ENCODE results near the gene DCLK2.

DNA sequence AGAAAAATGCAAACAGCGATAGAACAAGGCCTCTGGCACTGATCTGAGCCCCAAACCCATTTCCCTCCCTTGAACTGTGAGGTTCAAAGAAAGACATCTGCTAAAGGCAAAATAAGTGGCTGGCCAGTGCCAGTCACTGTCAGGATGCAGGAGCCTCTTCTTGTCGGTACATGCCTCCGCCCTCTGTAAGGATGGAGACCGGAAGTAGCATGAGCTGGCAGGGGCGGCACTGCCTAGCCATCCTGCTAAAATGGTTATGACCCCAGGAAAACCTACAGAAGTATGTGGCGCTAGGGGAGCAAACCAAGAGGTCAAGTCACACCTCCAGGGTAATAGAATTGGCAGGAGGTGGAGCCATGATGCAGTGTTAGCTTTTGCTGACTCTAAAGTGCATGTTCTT, 180.3 kb downstream of the DCLK2 start:
- TF ChIP-seq, protein P1, sequence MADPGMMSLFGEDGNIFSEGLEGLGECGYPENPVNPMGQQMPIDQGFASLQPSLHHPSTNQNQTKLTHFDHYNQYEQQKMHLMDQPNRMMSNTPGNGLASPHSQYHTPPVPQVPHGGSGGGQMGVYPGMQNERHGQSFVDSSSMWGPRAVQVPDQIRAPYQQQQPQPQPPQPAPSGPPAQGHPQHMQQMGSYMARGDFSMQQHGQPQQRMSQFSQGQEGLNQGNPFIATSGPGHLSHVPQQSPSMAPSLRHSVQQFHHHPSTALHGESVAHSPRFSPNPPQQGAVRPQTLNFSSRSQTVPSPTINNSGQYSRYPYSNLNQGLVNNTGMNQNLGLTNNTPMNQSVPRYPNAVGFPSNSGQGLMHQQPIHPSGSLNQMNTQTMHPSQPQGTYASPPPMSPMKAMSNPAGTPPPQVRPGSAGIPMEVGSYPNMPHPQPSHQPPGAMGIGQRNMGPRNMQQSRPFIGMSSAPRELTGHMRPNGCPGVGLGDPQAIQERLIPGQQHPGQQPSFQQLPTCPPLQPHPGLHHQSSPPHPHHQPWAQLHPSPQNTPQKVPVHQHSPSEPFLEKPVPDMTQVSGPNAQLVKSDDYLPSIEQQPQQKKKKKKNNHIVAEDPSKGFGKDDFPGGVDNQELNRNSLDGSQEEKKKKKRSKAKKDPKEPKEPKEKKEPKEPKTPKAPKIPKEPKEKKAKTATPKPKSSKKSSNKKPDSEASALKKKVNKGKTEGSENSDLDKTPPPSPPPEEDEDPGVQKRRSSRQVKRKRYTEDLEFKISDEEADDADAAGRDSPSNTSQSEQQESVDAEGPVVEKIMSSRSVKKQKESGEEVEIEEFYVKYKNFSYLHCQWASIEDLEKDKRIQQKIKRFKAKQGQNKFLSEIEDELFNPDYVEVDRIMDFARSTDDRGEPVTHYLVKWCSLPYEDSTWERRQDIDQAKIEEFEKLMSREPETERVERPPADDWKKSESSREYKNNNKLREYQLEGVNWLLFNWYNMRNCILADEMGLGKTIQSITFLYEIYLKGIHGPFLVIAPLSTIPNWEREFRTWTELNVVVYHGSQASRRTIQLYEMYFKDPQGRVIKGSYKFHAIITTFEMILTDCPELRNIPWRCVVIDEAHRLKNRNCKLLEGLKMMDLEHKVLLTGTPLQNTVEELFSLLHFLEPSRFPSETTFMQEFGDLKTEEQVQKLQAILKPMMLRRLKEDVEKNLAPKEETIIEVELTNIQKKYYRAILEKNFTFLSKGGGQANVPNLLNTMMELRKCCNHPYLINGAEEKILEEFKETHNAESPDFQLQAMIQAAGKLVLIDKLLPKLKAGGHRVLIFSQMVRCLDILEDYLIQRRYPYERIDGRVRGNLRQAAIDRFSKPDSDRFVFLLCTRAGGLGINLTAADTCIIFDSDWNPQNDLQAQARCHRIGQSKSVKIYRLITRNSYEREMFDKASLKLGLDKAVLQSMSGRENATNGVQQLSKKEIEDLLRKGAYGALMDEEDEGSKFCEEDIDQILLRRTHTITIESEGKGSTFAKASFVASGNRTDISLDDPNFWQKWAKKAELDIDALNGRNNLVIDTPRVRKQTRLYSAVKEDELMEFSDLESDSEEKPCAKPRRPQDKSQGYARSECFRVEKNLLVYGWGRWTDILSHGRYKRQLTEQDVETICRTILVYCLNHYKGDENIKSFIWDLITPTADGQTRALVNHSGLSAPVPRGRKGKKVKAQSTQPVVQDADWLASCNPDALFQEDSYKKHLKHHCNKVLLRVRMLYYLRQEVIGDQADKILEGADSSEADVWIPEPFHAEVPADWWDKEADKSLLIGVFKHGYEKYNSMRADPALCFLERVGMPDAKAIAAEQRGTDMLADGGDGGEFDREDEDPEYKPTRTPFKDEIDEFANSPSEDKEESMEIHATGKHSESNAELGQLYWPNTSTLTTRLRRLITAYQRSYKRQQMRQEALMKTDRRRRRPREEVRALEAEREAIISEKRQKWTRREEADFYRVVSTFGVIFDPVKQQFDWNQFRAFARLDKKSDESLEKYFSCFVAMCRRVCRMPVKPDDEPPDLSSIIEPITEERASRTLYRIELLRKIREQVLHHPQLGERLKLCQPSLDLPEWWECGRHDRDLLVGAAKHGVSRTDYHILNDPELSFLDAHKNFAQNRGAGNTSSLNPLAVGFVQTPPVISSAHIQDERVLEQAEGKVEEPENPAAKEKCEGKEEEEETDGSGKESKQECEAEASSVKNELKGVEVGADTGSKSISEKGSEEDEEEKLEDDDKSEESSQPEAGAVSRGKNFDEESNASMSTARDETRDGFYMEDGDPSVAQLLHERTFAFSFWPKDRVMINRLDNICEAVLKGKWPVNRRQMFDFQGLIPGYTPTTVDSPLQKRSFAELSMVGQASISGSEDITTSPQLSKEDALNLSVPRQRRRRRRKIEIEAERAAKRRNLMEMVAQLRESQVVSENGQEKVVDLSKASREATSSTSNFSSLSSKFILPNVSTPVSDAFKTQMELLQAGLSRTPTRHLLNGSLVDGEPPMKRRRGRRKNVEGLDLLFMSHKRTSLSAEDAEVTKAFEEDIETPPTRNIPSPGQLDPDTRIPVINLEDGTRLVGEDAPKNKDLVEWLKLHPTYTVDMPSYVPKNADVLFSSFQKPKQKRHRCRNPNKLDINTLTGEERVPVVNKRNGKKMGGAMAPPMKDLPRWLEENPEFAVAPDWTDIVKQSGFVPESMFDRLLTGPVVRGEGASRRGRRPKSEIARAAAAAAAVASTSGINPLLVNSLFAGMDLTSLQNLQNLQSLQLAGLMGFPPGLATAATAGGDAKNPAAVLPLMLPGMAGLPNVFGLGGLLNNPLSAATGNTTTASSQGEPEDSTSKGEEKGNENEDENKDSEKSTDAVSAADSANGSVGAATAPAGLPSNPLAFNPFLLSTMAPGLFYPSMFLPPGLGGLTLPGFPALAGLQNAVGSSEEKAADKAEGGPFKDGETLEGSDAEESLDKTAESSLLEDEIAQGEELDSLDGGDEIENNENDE (IDR thresholded peaks at IDR 0.05; ENCODE audit: insufficient replicate concordance, low read length): no peak
- TF ChIP-seq CREB1 (IDR thresholded peaks at IDR 0.05): no peak
- TF ChIP-seq PHF8 (conservative IDR thresholded peaks at IDR 0.05; ENCODE audit: low read depth, low read length): no peak
- TF ChIP-seq, protein P2, sequence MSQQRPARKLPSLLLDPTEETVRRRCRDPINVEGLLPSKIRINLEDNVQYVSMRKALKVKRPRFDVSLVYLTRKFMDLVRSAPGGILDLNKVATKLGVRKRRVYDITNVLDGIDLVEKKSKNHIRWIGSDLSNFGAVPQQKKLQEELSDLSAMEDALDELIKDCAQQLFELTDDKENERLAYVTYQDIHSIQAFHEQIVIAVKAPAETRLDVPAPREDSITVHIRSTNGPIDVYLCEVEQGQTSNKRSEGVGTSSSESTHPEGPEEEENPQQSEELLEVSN (IDR thresholded peaks at IDR 0.05): no peak
- TF ChIP-seq YY1 (IDR thresholded peaks at IDR 0.05; ENCODE audit: low read depth, low read length): no peak
- TF ChIP-seq, protein P3, sequence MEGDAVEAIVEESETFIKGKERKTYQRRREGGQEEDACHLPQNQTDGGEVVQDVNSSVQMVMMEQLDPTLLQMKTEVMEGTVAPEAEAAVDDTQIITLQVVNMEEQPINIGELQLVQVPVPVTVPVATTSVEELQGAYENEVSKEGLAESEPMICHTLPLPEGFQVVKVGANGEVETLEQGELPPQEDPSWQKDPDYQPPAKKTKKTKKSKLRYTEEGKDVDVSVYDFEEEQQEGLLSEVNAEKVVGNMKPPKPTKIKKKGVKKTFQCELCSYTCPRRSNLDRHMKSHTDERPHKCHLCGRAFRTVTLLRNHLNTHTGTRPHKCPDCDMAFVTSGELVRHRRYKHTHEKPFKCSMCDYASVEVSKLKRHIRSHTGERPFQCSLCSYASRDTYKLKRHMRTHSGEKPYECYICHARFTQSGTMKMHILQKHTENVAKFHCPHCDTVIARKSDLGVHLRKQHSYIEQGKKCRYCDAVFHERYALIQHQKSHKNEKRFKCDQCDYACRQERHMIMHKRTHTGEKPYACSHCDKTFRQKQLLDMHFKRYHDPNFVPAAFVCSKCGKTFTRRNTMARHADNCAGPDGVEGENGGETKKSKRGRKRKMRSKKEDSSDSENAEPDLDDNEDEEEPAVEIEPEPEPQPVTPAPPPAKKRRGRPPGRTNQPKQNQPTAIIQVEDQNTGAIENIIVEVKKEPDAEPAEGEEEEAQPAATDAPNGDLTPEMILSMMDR (IDR thresholded peaks at IDR 0.05; ENCODE audit: control extremely low read depth in 1 of 3, insufficient read depth in 1 of 3, low read depth in 1 of 3, low read length in 3 of 3): no peak
- TF ChIP-seq, protein P4, sequence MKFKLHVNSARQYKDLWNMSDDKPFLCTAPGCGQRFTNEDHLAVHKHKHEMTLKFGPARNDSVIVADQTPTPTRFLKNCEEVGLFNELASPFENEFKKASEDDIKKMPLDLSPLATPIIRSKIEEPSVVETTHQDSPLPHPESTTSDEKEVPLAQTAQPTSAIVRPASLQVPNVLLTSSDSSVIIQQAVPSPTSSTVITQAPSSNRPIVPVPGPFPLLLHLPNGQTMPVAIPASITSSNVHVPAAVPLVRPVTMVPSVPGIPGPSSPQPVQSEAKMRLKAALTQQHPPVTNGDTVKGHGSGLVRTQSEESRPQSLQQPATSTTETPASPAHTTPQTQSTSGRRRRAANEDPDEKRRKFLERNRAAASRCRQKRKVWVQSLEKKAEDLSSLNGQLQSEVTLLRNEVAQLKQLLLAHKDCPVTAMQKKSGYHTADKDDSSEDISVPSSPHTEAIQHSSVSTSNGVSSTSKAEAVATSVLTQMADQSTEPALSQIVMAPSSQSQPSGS (IDR thresholded peaks at IDR 0.05; ENCODE audit: low read length): no peak
- TF ChIP-seq EZH2 (IDR thresholded peaks at IDR 0.05; ENCODE audit: low read depth, low read length, severe bottlenecking): no peak
- TF ChIP-seq JUND (IDR thresholded peaks at IDR 0.05; ENCODE audit: low read length): no peak
- TF ChIP-seq POLR2AphosphoS5 (IDR thresholded peaks at IDR 0.05; ENCODE audit: low read depth, low read length): no peak
- TF ChIP-seq CHD2 (IDR thresholded peaks at IDR 0.05; ENCODE audit: low read length): no peak
